Smooth muscle cell of the umbilical artery (primary cell): ENCODE data around the gene MRPS18A. TPM values are rescaled to one million over a fixed set of nuclear protein-coding genes. Genes with fewer than 3 reads are reported as not detected.

Experiments used
- total RNA-seq: library from RNA; depleted of rRNA; stranded (reverse); fragments of >200 nt; gene quantifications from 2 replicates; pipeline ENCODE4 v1.2.3, GENCODE V29; 2014

Gene MRPS18A
- 22.0 and 28.2 TPM in 2 replicates for total RNA-seq

GRCh38 chr6:43687437-43688347, at the start of gene MRPS18A:
Gene MRPS18A (minus strand): TSS chr6:43687791. CDS start chr6:43687779, 12 bp downstream.

GRCh38 chr6:43644940-43645612, 42.5 kb downstream of the MRPS18A start, which contains the start of gene RSPH9:
Gene RSPH9 (plus strand): TSS chr6:43645036. CDS start chr6:43645099, 63 bp downstream.

GRCh38 chr6:43635387-43636307, 51.9 kb downstream of the MRPS18A start, which contains the start of gene MAD2L1BP:
Gene MAD2L1BP (plus strand): TSS chr6:43635840. CDS start chr6:43635876, 36 bp downstream.

GRCh38 chr6:43629104-43629504, 58.5 kb downstream of the MRPS18A start, which contains the start of gene GTPBP2:
Gene GTPBP2 (minus strand): TSS chr6:43629264. CDS start chr6:43629162, 102 bp downstream.

Other genes with a start within 250 kb of the MRPS18A start
- gene DLK2, start 232.2 kb downstream of the MRPS18A start, total RNA-seq = 0.30 and 1.6 TPM in 2 replicates
- 7.4 and 17.7 TPM in 2 replicates for gene TJAP1, start 210.2 kb downstream of the MRPS18A start, total RNA-seq
- 0.30 and 0.46 TPM in 2 replicates for gene LRRC73, start 177.4 kb downstream of the MRPS18A start, total RNA-seq
- gene YIPF3, start 170.9 kb downstream of the MRPS18A start, total RNA-seq = 119 and 120 TPM in 2 replicates
- gene POLR1C, start 170.7 kb downstream of the MRPS18A start, total RNA-seq = 23.4 and 24.6 TPM in 2 replicates
- gene XPO5, start 111.8 kb downstream of the MRPS18A start, total RNA-seq = 25.5 and 40.0 TPM in 2 replicates
- gene POLH, start 111.6 kb downstream of the MRPS18A start, total RNA-seq = 27.6 and 47.4 TPM in 2 replicates
- 68.4 and 71.3 TPM in 2 replicates for gene GTPBP2, start 58.5 kb downstream of the MRPS18A start, total RNA-seq
- gene MAD2L1BP, start 52.0 kb downstream of the MRPS18A start, total RNA-seq = 33.4 and 38.6 TPM in 2 replicates
- 0.59 and 0.65 TPM in 2 replicates for gene RSPH9, start 42.8 kb downstream of the MRPS18A start, total RNA-seq
- 390 and 594 TPM in 2 replicates for gene VEGFA, start 82.4 kb upstream of the MRPS18A start, total RNA-seq